Hepatic stellate cell (primary cell): ENCODE results near the gene CLDN25.
A peak's percentile ranks its signal among the peaks of the same experiment; 100 is the strongest.
"Not testable (repeated sequence)": the region's sequence is repeated elsewhere in the genome, so short reads cannot be mapped to it uniquely, and the experiment has no call there.

Experiments
- DNase-seq: peaks from one replicate; pipeline ENCODE4 v3.0.0; 2011; ENCODE audit warnings: low spot score

Gene CLDN25

DNA sequence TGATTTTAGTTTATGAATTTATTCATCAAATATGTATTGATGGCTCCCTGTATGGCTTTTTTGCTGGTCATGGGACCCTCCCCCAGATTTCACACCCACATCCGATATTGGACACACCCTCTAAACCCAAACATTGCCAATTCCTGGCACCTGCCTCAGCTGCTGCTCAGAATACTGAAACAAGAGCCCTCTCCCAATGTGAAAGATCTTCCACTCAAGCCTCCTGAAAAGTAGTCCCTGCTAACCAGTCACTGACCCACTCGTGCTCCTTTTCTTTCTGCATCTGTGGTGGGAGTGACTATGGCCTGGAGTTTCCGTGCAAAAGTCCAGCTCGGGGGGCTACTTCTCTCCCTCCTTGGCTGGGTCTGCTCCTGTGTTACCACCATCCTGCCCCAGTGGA, at the start of gene CLDN25:
Gene CLDN25, plus strand, starts transcription at position 301 of the 400 bp plus-strand sequence. Its CDS starts 0 bp downstream, at position 301.
- DNase-seq, result no peak

DNA sequence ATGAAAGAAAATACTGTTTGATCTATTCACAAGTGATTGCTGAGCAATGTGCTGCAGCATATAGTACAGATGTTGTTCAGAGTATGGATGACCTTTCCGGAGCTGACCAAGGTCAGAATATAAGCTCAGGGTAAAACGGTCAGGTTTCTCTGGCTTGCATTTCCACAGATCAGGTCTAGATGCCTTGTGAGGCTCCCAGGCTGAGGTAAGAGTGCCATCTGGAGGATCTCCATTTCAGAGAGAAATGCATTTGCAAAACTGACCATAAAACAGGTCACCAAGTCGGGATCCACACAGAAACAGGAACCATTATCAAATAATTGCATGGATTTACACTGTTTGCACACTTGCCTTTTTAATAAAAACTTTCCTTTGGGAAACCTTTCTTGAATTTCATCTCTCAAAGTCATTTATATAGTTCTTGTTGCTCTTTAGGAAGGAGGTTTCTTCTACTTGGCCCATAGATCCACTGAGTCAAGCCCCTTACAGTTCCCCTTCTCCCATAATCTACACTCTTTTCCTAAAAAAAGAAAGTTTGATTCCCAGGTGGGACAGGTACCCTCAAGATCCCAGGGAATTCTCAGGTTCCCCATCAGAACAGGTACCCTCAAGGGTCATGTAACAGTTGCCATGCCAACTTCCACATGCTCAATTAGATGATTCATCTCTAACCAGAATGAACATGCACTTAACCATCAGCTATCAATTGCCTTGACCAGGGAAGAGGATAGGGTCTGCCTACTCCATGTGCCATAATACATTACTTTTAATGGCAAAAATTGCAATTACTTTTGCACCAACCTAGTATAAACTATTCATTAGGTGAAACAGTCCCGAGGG, 48.5 kb upstream of the CLDN25 start:
- peak; percentile 13 for DNase-seq

DNA sequence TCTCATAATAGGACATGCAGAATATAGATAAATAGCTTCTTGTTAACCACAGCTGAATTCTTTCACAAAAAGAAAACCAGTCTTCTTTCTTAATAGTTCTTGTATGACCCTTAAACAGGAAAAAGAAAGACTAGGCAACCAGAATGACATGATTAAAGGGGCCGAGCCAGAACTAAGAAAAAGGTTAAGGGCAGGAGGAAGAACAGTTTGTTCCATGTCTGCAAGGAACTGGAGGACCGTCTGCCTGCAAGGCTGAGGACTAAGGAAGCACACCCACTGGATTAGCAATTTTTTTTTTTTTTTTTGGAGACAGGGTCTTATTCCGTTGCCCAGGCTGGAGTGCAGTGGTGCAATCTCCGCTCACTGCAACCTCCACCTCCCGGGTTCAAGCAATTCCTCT, 47.5 kb upstream of the CLDN25 start:
- no peak for DNase-seq

DNA sequence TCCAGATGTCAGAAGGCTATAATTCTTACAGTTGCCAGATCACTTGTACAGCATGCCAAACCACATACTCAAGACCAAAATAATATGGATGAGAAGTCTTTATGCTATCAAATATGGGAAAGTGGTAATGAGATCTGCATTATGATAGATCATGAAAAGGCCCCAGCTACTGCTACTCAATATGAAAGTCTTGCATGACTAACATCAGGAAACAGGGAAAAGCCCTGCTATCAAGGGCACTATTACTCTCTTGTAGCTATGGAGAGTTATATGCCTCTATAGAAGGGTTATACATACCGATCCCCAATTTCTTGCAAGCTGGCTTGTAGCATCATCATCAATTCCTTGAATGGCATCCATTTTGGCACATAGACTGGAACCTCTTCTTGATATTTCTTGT, 43.3 kb upstream of the CLDN25 start:
- no peak for DNase-seq

DNA sequence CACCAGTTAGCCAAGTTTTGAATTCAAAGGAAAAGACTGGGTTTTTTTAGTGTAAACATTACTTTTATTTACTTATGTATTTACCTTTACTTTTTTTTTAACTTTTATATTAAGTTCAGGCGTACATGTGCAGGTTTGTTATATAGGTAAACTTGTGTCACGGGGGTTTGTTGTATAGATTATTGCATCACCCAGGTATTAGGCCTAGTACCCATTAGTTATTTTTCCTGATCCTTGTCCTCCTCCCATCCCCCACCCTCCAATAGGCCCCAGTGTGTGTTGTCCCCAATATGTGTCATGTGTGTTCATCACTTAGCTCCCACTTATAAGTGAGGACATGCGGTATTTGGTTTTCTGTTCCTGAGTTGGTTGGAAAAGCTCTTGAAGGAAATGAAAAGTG, 26.7 kb upstream of the CLDN25 start:
- no peak for DNase-seq

DNA sequence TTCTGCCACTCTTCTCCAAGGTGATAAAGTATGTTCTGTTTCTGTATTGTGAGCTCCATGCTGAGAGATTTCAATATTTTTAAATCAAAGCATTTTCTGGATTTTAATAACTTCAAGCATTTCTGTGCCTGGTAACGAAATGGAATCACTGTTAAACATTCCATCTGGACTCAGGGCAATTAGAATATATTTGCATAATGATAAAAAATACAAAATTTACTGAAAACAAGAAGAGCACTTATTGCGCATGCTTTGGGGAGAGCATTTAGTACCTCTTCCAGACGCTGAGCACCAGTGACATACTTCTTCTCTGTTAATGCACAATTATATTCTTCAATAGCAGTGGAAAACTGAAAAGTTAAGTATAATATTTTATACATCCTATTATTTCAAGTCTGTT, 19.4 kb upstream of the CLDN25 start:
- DNase-seq, result no peak

DNA sequence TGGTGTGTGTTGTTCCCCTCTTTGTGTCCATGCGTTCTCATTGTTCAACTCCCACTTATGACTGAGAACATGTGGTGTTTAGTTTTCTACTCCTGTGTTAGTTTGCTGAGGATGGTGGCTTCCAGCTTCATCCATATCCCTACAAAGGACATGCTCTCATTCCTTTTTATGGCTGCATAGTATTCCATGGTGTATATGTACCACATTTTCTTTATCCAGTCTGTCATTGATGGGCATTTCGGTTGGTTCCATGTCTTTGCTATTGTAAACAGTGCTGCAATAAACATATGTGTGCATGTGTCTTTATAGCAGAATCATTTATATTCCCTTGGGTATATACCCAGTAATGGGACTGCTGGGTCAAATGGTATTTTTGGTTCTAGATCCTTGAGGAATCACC, 16.6 kb upstream of the CLDN25 start:
- DNase-seq, result not testable (repeated sequence)

DNA sequence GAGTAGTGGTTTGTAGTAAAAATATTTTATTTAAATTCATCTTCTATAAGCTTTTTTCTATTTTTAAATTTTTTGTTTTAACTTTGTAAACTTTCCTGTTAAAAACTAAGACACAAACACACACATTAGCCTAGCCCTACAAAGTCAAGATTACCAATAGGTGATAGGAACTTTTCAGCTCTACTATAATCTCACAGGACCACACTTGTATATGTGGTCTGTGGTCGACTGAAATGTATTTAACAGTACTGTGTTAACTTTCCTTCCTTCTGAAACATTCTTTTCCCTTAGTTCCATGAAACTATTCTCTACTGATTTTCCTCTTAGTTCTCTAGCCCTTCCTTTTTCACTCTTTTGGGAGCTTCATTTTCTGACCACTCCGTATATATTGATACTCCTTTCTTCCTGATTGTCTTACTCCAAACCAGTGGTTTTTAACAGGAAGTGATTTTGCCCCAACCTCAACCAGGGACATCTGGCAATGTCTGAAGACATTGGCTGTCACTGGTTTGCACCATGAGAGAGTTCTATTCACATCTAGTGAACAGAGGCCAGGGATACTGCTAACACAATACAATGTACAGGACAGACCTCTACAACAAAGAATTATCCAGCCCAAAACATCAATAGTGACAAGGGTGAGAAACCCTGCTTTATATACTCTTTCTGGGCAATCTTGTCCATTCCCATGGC, 14.9 kb upstream of the CLDN25 start:
- no peak for DNase-seq

DNA sequence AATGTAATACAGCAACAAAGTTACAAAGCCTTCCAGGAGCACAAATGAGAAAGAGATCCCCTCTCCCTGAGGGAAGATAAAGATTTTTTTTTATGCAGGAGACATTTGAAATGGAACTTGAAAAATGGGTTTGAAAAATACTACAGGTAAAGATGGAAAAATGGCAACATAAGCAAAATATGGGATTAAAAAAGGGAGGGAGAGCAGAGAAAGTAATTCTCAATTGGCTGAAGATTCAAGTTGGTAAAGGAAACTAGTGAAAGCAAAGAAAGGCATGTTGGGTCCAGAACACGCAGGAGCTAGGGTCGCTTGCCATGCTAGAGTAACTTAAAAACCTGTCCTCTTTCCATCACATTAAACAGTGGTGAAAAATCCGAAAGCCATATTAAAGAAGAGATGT, 7.6 kb upstream of the CLDN25 start:
- DNase-seq, result no peak

DNA sequence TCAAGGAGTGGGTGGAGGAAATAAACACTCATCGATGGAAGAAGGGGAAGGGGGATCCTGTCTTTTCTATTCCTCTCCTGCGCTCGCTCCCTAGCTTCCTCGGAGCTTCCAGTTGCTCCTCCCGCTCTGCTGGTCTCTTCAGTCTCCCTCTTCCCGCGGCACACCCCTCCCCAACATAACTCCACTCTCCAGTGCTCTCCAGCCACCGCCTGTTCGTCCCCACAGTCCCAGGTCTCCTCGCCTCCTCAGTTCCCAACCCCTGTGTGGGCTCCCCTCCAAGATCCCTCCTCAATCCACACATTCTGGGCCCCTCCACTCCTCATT, 6.5 kb upstream of the CLDN25 start:
- DNase-seq, result peak; percentile 32

DNA sequence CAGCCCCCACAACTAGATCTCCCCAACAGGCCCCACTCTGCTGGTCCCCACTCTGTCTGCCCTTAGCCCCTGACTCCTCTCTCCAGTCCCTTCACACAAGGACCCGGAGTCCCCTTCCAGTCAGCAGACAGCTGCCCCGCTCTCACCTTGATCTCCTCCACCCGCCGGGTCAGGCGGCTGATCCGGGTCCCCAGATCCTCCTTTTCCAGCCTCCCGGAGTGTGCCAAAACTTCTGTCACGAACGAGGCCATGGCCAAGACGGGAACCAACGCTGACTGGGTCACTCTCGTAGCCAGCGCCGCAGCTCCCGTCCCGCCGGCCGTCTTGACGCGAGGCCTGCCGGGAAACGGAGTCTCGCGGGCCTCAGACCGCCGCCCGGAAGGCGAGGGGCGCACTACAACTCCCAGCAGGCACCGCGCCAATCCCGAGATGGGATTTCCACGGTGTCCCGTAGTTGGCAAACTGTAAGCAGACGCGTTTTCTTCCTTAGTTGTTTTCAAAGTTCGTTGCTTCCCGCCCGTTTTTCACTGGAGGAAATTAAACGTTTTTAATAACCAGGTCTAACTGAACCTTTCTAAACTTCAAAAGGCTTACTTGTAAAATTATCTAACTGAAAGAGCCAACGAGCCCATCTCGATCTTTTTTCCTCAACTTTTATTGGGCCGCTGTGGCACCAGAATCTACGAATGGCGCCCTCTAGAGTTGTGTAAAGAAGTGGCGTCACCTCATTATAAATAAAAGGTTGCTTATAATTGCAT, 6.0 kb upstream of the CLDN25 start, which contains the start of gene ZW10:
Gene ZW10, minus strand, starts transcription at position 277 of the 758 bp plus-strand sequence. Its CDS starts 26 bp downstream, at position 251.
- DNase-seq, result peak; percentile 84

DNA sequence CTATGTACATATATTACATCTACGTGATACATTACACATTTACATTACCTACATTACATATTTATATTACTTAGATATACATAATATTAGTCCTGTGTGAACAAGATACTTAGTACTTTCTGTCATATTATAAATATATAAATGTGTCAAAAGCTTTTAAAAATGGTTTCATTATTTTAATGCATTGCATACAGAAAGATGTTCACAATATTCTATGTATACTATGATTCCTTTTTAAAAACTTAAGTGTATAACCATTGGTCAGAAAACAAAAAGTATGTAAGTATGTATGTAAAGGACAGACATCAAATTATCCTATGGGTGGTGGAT, 5.5 kb upstream of the CLDN25 start:
- DNase-seq, result no peak

DNA sequence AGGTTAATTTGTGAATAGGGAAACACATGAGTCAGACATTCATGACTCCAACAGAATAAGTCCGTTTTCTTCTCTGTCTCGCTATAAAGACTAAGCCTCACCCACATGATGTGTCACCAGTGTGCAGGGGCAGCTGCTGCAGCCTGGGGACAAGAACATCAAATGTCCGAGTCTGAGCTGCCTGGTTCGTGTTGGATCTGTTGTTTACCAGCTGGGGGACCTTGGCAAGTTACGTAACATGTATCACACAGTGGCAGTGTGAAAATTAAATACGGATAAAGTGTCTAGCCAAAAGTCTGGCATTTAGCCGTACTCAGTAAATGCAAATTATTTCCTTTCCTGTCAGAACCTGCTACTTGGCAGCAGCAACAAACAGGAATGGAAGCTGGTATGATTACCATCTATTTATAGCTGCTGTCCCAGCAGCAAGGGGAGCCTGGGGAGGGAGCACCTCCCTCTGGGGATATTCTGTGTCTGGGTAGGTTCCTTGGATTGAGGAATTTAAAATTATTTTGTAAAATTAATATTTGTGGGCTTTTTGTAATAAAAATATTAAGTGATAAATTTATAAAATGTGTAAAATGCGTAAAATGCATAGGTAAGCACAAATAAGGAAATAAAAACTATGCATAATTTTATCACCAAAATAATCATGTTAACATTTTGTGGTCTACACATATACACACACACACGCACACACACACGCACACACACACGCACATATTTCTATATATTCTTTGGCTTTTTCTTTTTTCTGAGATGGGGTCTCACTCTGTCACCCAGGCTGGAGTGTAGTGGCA, 1.3 kb upstream of the CLDN25 start:
- peak; percentile 38 for DNase-seq

DNA sequence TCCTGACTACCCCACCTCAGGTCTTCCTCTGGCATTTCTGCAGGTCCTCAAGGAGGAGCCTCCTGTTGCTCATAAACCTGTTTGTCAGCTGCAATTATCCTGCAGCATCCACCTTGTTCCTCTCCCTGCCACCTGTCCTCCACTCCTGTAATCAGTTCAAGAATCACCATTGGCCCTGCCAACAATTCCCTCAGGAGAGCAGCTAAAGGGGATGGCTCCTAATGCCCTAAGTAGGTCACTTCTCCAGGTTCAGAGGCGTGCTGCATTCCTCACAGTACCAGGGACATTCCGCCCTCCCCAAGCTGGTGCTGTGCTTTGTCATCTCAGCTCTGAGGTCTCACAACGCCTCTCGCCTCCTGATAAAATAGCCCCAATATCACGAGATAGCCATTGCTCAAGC, 2.1 kb downstream of the CLDN25 start:
- DNase-seq, result no peak

DNA sequence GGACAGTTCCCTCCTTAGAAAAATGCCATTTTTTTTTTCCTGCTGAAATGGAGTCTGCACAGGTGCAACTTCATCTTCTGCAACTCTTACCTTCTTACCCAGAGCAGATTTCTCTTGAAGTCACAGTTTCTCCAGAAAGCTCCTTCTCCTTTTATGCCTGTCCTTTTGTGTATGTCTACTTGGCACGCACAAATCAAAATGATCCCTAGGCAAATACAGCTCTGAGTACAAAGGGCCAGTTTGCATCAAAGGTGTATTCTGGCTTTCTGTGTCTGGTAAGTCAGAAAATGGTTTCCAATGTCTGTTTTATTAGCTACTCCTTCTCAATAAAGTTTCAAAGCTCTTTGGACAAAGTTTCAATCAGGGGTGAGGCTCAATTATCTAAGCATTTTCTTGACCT, 2.5 kb downstream of the CLDN25 start:
- DNase-seq, result no peak

DNA sequence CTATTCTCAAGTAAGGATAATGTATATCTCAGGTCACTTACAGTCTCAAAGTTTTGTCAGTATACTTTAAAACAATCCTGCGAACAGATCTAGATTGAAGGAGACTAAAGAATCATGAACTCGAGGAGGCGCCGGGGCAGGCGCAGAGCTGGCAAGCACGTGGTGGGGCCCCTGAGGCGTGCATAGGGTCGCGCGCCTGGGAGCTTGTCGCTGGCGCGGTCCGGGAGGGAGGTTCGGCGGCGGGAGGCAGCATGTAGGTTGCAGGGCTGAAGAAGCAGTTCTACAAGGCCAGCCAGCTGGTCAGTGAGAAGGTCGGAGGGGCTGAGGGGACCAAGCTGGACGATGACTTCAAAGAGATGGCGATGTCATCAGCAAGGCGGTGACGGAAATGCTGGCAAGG, 9.4 kb downstream of the CLDN25 start:
- not testable (repeated sequence) for DNase-seq

DNA sequence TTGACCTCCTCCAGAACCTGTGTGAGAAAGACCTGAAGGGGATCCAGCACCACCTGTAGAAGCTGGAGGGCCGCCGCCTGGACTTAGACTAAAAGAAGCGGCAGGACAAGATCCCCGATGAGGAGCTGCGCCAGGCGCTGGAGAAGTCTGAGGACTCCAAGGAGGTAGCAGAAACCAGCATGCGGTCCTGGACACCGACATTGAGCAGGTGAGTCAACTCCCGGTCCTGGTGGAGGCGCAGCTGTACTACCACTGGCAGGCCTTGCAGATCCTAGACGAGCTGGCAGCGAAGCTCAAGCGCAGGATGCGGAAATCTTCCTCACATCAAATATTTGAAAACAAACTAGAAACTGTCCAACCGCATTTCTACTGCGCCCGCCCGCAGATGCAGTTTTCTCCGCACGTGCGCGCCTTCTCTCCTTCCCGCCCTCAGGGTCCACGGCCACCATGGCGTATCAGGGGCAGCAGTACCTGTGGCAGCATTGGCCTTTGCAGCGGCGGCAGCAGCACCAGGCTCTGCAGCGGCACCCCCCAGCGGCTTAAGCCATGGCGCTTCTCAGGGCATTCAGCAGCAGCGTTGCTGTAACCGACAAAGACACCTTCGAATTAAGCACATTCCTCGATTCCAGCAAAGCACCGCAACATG, 10.2 kb downstream of the CLDN25 start:
- DNase-seq, result no peak

DNA sequence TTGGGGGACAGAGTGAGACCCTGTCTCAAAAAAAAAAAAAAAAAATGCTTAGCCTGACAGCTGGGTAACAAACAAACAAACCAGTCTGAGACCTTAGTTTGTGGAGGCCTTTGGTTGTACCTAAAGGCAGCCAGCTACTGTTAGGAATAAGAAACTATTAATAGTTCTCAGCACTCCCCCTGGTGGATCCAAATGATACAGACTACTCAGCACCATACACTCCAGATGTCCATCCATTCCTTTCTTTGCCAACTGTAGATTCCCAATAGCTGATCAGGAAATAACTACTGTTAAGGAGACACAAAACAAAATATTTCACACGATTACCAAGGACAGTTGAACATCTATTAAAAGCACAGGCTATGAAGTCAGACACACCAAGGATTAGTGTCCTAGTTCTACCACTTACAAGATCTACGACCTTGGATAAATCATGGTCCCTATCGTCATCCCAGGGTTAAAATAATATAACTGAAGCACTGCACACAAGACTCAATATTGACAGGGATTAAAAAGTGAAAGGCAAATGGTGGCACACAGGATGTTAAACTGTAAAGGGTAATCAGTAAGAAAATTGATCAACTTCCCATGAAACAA, 17.2 kb downstream of the CLDN25 start:
- peak; percentile 63 for DNase-seq

DNA sequence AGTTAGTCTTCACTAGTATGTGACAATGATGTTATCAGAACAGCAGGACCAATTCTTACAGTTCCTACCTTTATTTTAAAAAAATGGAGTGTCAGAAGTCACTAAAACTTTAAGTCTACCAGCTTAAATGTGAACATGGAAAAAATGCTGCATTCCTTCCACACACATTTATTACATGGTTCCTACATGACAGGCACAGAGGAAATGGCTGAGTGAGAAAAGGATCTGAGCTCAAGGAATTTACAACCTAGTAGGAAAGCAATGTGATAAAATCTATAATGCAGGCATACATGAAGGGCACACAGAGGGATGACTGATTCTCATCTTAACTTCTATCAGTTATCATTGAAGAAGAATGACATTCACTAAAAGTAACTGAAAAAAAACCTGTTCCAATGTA, 23.0 kb downstream of the CLDN25 start:
- no peak for DNase-seq

DNA sequence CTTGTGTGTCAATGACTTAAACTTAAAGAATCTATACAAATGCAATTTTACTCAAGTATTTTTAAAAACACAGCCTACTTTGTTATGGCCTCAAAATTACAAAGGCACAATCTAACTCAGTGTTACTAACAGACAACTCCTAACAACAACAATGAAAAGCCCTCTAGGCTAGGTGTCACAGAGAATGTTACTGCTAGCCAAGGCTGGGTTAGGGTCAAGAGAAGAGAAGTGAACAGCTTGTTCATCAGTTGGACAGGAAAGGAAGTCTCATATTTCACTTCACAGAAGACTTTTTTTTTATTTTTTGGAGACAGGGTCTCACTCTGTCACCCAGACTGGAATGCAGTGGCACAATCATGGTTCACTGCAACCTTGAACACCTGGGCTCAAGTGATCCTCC, 26.0 kb downstream of the CLDN25 start:
- no peak for DNase-seq

DNA sequence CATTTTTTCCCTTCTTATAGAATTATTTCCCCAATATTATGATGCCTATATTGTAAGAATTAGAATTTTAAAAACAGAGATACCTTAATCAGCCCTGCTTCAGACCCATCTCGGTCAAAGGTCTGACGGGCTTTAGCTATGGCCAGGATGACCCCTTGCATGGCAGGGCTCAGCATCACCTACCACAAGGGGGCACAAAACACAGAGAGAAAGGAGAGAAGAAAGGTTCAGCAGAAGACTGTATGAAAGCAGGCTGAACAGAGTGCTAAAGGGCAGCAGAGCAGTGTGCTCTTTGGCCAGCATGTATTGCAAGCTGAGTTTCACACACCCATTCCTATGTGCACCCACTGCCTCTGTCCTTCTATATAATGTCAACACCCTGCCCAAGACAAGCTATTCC, 26.8 kb downstream of the CLDN25 start:
- peak; percentile 12 for DNase-seq
